COLO829 (cell line): ENCODE measurements around the gene ITGB2.

ENCODE experiments used
- DNase-seq: peaks from one replicate; pipeline ENCODE4 v3.0.0; 2012; ENCODE audit warnings: low spot score

The ITGB2 gene

DNA sequence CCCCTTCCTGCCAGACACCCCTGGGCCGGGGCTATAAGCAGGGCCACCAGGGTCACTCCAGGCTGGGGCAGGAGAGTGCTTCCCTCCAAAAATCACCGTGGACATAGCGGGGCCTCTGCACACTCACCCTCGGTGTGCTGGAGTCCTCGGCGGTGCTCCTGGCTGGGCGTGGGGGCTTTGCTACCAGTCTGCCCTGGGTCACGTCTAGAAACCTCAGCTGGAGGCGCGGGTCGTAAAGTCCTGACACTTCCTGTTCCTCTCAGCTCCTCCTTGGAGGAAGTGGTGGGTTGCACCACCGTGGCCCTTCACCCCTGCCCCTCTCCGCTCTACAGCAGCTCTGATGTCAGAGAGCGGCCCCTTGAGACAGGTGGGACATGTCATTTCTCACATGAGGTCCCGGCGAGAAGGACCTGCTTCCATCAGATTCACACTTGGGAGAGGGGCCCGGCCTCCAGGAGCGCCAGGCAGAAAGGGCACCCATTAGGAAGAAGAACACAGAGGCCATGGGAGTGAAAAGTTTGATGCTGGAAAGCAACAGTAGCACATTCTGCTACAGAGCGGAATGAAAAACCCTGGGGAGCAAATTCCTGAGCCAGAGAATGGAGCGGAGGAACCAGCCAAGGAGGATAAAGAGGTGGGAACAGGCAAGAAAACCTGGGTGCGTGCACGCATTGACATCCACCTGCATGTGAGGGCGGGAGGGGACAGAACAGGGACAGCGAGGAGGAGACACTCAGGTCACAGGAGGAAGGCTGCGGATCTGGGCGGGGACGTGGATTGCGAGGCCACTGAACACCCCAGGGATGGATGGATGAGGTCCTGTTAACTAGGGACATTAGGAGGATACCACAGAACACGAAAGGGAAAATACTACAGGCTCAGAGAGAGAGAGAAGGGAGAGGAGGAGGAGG, at the start of gene ITGB2:
Gene ITGB2 (minus strand): TSS at position 206 of the 911 bp plus-strand sequence. CDS start 10,117 bp downstream, outside the sequence.
- DNase-seq: no peak

DNA sequence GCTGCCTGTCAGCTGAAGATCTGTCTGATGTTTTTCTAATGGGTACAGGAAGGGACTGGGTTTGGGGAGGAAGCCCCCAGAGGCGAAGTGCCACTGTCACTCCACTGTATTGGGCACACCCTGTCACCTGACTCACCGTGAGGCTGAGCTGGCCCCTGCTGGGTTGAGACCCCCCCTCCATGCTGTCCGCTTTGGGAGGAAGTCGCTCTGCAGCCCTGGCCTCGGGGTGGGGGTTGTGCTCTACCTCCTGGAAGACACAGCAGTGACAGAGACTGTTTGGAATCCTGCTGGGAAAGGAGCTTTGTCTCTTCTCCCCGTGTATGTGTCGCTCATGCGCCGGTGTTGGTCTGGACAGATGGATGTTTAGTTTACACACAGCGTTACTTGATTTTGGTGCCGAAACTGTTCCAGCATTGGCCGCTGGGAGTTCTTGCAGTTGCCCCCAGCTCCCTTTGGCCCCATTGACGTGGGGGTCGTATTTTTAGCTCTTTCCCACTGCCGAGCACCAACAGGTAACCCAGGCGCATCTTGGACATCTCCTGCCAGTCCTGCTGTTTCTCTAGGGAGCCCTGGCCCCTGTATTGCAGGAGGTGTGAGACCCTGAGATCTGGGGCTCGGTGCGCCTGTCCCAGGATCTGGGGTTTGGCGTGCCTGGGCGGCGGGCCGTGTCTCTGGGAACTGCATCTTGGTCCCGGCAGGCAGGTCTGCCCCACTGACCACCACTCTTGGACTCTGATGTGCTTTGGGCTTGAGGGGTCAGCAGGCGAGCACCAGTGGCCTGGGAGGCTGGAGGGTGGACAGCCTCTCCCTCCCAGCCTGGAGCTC, 49.4 kb upstream of the ITGB2 start:
- DNase-seq: no peak

DNA sequence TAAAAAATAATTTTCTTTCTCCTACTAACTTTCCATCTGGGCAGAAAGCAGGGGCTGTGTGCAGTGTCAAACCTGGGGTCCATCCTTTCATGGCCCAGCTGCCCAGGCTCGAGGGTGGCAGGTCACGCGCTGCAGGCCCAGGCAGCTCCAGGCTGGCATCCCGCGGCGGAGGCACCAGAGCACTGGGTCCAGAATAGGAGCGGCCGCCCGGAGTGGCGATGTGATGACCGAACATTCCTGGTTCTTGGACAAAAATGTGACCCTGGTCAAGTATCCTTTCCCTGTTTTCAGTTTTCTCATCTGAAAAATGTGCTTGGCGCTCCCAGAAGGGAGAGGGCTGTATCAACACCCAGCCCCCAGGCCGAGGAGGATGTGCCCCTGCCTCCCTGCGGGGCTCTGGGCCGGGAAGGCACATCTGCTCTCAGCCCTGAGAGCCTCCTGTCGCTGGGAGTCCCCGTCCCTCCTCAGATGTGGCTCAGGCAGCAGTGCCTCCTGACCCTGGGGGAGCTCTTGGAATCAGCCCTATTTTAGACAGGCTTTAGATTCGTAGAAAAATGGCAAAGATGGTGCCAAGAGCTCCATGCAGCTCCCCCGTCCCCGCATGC, 48.5 kb upstream of the ITGB2 start:
- DNase-seq: no peak

DNA sequence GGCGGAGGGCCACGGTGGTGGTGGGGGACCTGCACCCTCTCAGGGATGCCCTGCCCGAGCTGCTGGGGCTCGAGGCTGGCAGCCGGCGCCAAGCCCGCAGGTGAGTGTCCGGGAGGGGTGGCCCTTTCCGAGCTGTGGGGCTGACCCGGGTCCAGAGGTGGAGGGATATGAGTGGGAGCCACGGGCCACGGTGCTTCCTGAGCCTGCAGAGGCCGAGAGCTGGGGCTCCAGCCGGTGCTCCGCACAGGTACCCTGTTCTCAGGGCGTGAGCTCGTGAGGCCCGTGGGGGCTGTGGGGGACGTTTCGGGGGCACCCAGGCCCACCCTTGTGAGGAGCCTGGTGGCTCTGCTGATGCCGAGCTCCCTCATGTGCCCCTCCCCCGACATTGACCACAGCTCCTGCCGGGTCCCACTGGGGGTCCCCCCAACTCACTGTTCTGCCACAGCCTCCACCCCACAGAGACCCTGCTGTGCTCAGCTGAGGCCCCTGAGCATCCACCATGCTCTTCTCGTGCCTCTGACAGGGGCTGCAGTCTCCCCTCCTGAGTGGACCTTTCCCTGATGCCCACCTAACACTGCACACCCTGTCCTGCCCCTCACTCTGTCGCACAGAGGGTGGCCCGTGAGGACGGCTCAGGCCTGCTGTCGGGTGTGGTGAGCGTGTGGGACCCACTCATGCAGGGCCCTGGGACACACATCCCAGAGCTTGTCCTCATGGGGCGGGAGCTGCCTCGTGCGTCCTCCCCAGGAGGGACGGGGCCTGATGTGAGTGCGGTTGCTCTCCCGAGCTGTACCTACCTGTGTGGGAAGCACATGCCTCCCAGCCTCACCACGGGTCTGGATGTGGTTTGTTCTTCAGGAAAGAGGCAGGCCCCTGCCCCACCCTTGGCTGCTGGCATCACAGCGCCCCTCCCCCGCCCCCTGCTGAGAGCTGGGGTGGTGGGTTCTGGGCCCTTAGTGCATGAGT, 46.7 kb upstream of the ITGB2 start:
- no peak for DNase-seq

DNA sequence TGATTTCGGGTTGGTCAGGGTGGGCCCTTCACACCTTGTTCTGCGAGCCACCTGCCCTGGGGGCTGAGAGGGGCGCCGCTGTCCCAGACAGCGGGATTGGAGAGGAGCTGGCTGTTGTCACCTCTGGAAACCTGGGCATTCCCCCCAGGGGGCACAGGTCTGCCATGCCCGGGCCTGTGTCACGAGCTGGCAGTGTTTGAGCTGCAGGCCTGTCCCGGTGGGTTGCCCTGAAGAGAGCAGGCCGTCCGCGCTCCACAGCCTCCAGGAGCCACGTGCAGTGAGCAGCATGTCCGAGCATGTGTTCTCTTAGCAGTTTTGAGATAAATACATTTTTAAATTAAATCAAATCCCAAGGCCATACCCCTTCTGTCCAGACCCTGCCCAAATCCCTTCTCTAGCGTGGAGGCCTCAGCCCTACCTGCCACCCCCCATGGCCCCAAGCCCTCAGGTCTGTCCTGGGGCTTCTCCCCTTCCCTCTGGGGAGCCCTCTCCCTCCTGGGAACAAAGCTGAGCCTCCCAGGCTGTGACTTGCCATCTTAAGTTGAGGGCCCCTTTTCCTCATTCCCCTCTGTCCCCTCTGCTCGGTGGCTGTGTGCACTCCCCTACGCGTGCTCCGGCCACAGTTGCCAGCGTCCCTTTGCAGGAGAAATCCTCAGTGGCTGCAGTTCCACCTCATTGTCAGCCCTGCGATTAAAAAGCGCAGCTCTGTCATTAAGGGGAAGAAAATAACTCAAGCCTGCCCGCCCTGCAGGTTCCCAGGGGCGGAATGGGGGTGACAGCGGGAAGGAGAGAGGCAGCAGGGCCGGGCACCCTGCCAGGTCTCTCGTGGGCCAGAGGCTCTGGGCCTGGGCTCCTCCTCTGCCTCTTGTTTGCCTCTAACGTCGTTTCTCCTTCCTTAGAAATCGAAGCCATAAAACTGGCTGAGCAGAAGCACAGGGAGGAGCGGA, 45.7 kb upstream of the ITGB2 start:
- DNase-seq: no peak

DNA sequence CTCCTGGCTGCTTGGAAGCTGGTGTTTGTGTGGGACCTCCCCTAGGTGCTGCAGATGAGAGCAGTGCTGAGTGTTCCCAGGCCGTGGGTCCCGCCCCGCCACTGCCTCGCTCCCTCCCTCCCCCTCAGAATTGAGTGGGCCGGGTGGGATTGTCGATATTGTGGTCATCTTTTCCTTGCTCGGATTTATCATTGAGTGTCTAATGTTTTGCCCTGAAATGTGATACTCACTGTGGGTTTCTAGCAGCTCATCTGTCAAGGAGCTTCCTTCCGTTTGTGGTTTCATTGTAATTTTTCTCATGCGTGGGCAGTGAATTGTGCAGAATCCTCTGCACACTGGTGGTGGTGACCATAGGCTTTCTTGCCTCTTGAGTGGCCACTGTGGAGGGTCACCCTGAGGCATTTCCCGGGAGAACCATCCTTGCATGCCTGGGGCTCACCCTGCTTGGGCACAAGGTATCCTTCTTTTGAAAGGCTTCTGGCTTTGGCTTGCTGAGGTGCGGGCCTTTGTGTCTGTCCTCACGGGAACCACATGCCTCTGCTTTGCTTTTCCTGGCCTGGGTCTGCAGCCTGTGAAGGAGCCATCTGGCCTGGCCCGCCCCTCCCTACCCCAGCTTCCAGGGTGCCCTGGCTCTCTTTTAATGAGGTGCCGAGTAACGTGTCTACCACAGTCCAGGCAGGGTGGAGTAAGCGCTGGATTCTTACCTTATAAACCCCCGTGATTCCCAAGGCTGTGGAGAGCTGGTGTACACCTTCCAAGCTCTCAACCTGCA, 44.7 kb upstream of the ITGB2 start:
- no peak for DNase-seq

DNA sequence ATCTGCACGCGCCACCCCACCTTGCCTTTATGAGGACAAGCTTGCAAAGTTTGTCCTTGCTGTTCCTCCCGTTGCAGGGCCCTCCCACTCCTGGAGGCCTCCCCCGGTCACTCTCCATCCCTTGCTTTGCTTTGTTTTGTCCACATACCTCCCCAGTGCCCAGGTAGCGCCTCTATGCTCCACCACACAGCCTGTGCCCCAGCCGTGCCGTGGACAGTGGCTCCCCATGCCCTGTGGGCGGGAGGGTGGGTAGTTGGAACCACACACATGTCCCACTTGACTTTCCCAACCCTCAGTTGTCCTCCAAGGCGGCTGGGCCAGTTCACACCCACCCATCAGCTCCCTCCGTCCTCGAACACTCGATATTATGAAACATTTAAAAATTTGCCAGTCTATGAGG, 43.7 kb upstream of the ITGB2 start:
- no peak for DNase-seq

DNA sequence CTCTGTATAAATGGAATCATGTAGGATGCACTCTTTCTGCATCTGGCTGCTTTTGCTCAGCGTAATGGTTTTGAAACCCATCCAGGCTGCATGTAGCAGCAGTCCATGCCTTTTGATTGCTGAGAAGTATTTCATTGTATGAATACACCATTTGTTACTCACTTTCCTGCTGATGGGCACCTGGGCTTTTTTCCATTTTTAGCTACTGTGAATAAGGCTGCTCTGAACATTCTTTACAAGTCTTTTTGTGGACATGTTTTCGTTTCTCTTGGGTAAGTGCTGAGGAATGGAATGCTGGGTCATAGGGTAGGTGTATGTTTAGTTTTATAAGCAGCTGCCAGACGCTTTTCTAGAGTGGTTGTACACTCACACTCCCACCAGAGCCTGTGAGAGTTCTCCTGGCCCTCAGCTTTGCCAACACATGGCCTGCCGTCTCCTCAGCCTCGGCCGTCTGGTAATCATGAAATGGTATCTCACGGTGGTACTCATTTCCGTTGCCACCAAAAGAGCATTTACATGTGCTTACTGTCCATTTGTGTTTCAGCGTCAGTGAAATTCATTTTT, 41.8 kb upstream of the ITGB2 start:
- DNase-seq: no peak

DNA sequence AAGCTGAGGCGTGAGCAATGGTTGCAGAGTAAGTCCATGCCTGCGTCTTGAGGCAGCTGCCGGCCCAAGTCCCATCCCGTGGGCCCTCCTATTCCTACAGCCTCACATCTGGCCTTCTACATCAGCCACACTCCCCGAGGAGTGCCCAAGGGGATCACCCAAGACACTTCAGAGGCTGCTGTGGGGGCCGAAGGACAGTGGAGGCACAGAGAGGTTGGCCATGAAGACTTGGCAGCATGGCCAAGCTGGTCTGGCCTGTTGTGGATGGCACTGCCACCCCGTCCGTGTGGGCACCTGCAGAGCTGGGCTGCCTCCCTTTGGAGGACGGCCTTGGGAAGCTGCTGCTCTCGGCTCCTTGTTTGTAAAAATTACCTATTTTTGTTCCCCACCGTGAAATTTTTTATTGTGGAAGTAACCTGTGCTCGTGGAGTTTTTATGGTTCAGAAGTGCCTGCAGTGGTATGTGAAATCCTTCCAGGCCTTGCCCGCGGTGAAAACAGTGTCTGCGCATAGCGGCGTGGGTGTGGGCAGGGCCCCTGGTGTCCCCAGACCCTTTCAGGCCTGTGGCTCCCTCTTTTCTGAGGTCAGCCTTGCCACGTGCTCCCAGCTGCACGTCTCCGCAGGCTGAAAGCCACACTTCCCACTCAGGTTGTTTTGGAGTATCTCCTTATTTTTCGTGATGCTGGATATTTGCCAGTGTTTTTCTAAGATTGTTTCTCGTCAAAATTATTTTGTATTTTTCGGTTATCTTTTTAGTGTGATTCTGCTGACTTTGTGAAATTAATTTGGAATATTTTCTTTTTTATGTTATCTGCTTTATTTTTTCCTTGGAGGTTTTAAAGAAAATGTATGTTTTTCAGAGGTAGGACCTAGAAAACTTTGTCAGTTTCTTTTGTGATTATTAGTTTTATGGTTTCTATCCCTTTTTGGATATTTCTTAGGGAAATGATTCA, 39.7 kb upstream of the ITGB2 start:
- DNase-seq: no peak

DNA sequence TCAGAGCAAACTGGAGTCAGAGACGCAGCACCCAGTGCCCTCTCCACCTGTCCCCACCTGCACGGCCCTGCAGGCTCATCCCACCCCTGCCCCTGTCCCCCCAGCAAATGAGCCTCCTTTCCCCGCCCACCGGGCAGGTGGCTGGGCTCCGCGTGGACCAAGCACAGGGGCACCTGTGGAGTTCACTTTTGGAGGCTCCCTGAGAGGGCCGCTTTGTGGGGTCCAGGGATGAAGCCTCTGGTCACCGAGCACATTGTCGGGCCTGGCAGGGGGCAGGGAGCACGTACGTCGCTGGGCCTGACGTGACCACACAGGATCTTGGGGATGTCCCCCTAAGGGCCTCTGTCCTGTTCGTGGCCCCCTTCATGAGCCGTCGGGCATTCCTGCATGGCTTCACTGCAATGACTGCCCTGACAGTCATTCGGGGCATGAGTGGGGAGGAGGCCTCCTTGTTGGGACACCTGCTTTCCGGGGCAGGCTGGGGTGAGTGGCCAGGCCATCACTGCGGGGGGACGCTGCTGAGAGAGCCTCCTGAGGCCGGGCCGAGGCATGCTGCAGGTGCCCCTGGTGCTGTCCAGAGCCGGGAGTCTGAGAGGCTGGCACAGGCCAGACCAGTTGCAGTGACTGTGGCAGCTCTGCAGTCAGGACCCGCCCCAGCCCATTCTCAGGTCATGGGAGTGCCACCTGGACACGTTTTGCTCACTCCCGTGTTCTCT, 38.8 kb upstream of the ITGB2 start:
- no peak for DNase-seq

DNA sequence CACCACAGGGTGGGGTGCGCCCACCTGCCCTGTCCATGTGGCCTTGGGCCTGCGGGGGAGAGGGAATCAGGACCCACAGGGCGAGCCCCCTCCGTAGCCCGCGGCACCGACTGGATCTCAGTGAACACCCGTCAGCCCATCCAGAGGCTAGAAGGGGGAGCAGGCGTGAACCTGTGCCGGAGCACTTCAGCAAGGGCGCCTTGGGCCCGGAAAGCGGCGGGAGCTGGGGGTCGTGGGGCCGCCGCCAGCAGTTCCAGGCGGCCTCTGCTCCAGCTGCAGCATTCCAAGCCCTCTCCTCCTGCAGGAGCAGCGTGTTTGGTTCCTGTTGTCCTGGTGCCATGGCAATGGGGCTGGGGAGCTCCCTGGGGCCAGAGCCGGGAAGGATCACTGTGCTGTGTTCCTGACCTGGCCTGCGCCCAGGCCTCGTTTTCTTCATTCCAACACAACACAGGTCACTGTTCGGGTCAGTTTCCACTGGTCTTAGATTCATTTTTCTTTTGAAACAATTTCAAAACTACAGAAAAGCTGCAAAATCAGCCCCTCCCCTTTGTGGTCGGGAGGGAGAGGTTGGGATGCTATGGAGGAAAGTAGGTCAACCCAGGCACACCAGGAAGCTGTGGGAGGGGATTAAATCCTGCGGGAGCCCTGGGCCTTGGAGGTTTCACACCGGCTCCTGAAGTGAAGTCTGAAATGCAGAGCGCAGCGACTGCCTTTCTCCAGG, 37.9 kb upstream of the ITGB2 start:
- no peak for DNase-seq

DNA sequence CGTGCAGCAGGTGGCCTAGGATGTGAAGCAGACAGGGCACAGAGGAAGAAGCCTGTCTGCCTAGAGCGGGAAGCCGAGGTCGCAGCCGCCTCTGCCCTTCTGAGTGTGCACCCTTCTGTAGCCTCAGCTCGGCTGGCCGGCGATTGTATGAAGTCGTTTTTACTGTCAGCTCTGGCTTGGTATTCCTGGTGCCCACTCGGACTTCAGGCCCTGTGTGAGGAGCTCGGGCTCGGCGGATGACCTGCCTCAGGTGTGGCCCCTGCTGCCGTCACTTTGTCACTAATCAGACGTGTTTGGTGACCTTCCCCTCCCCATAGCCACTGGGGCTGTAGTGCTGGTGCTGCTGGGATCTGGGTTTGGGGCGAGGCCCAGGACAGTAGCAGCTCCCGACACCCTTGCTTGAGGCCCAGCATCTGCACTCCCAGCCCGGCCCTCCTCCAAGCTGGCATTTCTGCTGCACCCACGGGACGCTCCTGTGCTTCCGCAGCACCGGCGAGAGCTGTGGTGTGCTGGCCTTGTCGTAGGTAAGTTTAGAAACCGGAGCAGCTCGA, 37.3 kb upstream of the ITGB2 start:
- DNase-seq: no peak

DNA sequence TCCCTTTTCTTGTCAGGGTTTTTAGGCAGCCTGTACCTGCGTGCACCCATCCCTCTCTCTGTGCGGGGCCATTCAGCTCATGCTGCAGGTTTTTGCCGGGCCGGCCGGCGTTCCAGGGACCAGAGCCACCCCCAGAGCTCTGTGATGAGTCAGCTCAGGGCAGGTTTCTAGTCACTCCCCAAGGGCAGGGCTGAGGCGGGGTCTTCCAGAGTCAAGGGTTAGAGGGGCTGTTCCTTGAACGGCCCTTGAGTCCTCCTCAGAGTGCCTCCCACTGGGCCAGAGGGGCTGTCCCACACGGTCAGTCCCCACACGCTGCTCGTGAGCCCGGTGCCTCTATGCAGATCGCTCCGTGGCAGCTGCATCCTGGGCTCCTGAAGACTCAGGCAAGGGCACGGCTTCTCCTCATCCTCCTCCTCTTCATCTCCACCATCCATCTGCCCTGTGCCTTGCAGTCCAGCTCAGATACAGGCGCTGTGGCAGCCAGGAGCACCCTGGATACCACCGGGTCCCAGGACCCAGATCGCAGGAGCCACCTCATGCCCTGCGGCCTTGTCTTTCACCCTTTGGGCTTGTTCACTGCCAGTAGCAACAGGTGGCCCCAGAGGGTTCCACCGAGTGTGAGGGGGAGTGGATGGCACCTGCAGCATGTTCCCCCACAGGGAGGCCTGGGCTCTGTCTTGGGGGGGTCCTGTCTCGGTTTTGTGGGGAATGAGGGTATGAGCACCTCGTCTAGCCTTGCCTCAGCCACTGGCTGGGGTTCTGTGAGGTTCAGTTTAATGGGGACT, 36.5 kb upstream of the ITGB2 start:
- no peak for DNase-seq

DNA sequence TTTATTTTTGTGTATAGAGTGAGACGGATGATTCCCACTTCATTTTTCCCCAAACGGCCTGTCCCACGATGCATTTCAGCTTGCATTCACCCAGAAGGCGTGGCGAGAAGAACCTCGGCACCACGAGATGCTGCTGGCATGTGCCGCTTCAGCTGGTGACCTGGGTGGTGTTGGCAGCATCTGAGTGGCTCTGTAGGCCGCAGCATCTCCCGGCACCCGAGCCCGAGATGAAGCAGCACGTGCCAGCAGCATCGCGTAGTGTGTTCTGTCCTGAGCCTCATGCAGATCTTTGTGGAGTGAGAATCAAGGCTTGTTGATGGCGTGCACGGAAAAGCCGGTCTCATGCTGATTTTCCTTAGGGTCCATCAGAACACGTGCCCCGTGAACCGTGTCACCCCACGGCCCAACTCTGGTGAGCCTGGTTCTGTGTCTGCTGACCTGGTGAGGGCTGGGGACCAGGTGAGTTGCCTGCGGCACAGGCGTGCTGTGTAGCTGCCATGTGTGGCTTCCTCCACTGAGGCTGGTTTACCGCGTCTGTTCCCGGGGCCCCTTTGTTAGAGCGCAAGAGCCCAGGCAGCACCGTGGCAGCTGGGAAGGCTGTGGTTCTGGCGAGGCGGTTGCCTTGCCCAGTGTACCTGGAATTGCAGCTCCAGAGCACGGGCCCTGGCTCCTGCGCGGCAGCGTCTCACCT, 35.8 kb upstream of the ITGB2 start:
- DNase-seq: no peak

DNA sequence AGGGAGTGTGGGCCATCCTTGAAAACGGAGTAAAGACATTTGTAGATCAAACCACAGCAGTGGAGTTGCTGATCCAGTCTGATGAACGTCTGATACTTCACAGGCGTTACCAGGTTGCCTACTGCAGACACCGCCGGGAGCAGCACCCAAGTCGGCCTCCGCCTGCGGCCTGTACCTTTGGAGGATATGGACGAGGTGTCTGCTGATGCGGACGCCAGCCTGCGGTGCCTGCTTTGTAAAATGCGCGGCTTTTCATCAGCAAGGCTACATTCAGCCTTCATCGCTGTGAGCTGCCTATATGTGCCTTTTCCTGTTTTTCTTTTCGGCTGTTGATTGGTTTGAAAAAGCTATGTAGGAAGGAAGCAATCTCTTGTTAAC, 35.1 kb upstream of the ITGB2 start:
- no peak for DNase-seq
